ENCODE results near the gene FOXI1.
A peak's percentile ranks its signal among the peaks of the same experiment; 100 is the strongest.

The FOXI1 gene

DNA sequence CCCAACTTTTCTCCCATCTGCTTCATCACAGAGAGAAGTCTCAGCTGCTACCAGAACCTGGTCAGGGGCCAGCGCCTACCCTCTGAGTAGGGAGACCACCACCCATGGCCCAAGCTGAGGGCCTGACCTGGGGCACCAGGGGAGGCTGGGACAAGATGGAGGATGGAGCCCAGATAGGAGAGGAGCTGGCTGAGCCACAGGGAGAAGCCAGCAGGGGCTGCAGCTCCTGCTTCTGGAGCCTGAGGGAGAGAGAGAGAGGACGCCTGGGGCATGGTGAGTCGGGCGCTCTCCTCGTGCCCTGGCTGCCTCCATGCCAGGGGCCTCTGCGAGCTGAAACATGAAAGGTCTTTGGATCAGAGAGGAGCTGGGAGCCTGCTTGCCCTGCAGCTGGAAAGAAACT is 1.4 kb upstream of the FOXI1 start:
- ChIA-PET CTCF (interaction anchor here (1.0 to 1.4 kb wide), 3 partner anchors 13 to 112 kb away, joined by 3 to 6 read pairs (median 5); no protein-coding TSS in a partner anchor), POLR2A (no interaction called here)

DNA sequence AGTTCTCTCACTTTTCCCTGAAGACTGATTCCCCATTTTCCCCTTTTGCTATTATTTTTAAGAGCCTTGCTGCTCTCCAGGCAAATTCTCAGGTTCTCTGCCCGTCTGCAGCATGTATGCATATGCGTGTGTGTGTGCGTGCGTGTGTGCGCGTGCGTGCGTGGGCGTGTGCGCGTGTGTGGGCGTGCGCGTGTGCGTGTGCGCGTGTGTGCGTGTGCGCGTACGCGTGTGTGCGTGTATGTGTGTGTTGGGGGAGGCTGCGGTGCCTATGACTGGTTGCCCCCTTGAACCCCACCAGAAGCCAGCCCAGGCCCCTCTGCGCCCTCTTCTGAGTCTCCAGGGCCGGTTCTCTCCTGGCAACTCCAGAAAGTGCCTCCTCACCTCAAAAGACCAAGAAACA is 987 bp upstream of the FOXI1 start:
- H3K27ac ChIP-seq (ENCODE audit: insufficient read depth in 1 of 2, low read depth in 1 of 2, low read length in 2 of 2, poor library complexity in 1 of 2, severe bottlenecking in 2 of 2), result no peak overlapping the region
- no peaks in the 10 kb centered on the region for H3K9me3 ChIP-seq (ENCODE audit: control extremely low read depth in 1 of 5, control insufficient read depth in 4 of 5, insufficient read depth in 2 of 5, low read depth in 1 of 5, low read length in 4 of 5)
- H3K4me1 ChIP-seq (ENCODE audit: control extremely low read depth in 1 of 4, control insufficient read depth in 4 of 4, insufficient read depth in 4 of 4, low read length in 3 of 4), result peaks cover 2 to 11% (median 5%) of the 10 kb centered on the region in 4 experiments
- WGBS (ENCODE audit: insufficient coverage), result 100% methylated on average over 4 of the region's 26 CpGs
- H3K36me3 ChIP-seq (ENCODE audit: control insufficient read depth in 4 of 4, insufficient read depth in 4 of 4, low read length in 3 of 4), result no peaks in the 10 kb centered on the region
- no peak overlapping the region for H3K4me3 ChIP-seq (ENCODE audit: control insufficient read depth in 1 of 7, extremely low read depth in 1 of 7, insufficient read depth in 4 of 7, low read depth in 2 of 7, low read length in 6 of 7)
- ChIA-PET CTCF (interaction anchor here (1.0 to 1.4 kb wide), 3 partner anchors 12 to 111 kb away, joined by 3 to 6 read pairs (median 5); no protein-coding TSS in a partner anchor), POLR2A (no interaction called here)
- no peaks in the 10 kb centered on the region for H3K27me3 ChIP-seq (replicated peaks in 2 of 5; ENCODE audit: control insufficient read depth in 4 of 5, insufficient read depth in 5 of 5, low read length in 4 of 5)
- peak in 1 of 3 donors; percentile 13 for DNase-seq

More for the DNA sequence above, 1.4 kb upstream of the FOXI1 start:
- Histone ChIP-seq H3K36me3 (ENCODE audit: control insufficient read depth in 4 of 4, insufficient read depth in 4 of 4, low read length in 3 of 4) (no peaks in the 10 kb centered on the region), H3K27me3 (replicated peaks in 2 of 5; ENCODE audit: control insufficient read depth in 4 of 5, insufficient read depth in 5 of 5, low read length in 4 of 5) (no peaks in the 10 kb centered on the region), H3K27ac (ENCODE audit: insufficient read depth in 1 of 2, low read depth in 1 of 2, low read length in 2 of 2, poor library complexity in 1 of 2, severe bottlenecking in 2 of 2) (no peak overlapping the region), H3K4me3 (ENCODE audit: control insufficient read depth in 1 of 7, extremely low read depth in 1 of 7, insufficient read depth in 4 of 7, low read depth in 2 of 7, low read length in 6 of 7) (no peak overlapping the region), H3K9me3 (ENCODE audit: control extremely low read depth in 1 of 5, control insufficient read depth in 4 of 5, insufficient read depth in 2 of 5, low read depth in 1 of 5, low read length in 4 of 5) (peaks cover 0 to under 1% (median 0%) of the 10 kb centered on the region in 5 experiments), H3K4me1 (ENCODE audit: control extremely low read depth in 1 of 4, control insufficient read depth in 4 of 4, insufficient read depth in 4 of 4, low read length in 3 of 4) (peaks cover 2 to 11% (median 5%) of the 10 kb centered on the region in 4 experiments)
- WGBS (ENCODE audit: insufficient coverage), result 96% methylated on average over 5 of the region's 6 CpGs
- no peak for DNase-seq

DNA sequence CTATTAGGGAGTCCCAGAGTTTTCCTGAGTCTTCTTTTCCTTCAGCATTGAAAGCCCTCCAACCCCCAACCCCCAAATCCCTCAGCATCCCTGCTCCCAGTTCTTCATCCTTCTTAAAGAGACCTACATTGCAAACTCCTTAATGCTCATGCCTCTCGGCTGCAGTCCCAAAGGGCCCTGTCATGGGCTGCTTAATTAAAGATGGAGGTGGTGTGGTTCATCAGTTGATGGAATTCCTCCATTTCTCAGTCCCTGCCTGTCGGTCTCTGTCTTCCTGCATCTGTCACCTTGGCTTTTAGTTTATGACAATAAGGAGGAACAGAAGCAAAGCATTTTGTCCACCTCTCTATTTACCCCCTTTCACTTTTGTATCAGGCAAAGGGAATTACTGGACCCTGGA is 2.0 kb downstream of the FOXI1 start:
- Histone ChIP-seq H3K36me3 (ENCODE audit: control insufficient read depth in 4 of 4, insufficient read depth in 4 of 4, low read length in 3 of 4) (no peaks in the 10 kb centered on the region), H3K27ac (ENCODE audit: insufficient read depth in 1 of 2, low read depth in 1 of 2, low read length in 2 of 2, poor library complexity in 1 of 2, severe bottlenecking in 2 of 2) (no peak overlapping the region), H3K4me1 (ENCODE audit: control extremely low read depth in 1 of 4, control insufficient read depth in 4 of 4, insufficient read depth in 4 of 4, low read length in 3 of 4) (peaks cover 0 to 19% (median 9%) of the 10 kb centered on the region in 4 experiments), H3K9me3 (ENCODE audit: control extremely low read depth in 1 of 5, control insufficient read depth in 4 of 5, insufficient read depth in 2 of 5, low read depth in 1 of 5, low read length in 4 of 5) (no peaks in the 10 kb centered on the region), H3K4me3 (ENCODE audit: control insufficient read depth in 1 of 7, extremely low read depth in 1 of 7, insufficient read depth in 4 of 7, low read depth in 2 of 7, low read length in 6 of 7) (no peak overlapping the region), H3K27me3 (replicated peaks in 2 of 5; ENCODE audit: control insufficient read depth in 4 of 5, insufficient read depth in 5 of 5, low read length in 4 of 5) (no peaks in the 10 kb centered on the region)
- CTCF ChIA-PET, result interaction anchor here (1.1 kb wide), 1 partner anchor 14 kb away, joined by 3 read pairs; no protein-coding TSS in a partner anchor
- POLR2A ChIA-PET, result no interaction called here
- no peak for DNase-seq
- WGBS (ENCODE audit: insufficient coverage), result 100% methylated on average over 1 of the region's 2 CpGs

DNA sequence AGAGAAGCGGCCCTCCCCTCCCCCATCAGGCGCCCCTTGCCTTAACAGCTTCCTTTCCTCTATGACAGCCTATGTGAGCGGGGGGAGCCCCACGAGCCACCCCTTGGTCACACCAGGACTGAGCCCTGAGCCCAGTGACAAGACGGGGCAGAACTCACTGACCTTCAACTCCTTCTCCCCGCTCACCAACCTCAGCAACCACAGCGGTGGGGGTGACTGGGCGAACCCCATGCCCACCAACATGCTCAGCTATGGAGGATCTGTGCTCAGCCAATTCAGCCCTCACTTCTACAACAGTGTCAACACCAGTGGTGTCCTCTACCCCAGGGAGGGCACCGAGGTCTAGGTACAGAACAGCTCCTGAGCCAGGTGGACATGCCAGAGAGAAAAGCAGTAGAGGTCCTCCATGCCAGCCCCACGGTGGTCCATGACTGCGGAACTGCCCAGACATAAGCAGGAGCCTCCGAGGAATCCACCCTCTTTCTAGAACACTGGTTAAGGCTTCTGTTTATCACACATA is 2.6 kb downstream of the FOXI1 start:
- POLR2A ChIA-PET, result no interaction called here
- CTCF ChIA-PET, result interaction anchor here (0.9 kb wide), 1 partner anchor 8 kb away, joined by 3 read pairs; no protein-coding TSS in a partner anchor
- WGBS (ENCODE audit: insufficient coverage), result 94% methylated on average over 8 of the region's 12 CpGs
- Histone ChIP-seq H3K9me3 (ENCODE audit: control extremely low read depth in 1 of 5, control insufficient read depth in 4 of 5, insufficient read depth in 2 of 5, low read depth in 1 of 5, low read length in 4 of 5) (no peaks in the 10 kb centered on the region), H3K4me1 (ENCODE audit: control extremely low read depth in 1 of 4, control insufficient read depth in 4 of 4, insufficient read depth in 4 of 4, low read length in 3 of 4) (peaks cover 0 to 23% (median 13%) of the 10 kb centered on the region in 4 experiments), H3K27ac (ENCODE audit: insufficient read depth in 1 of 2, low read depth in 1 of 2, low read length in 2 of 2, poor library complexity in 1 of 2, severe bottlenecking in 2 of 2) (no peak overlapping the region), H3K36me3 (ENCODE audit: control insufficient read depth in 4 of 4, insufficient read depth in 4 of 4, low read length in 3 of 4) (no peaks in the 10 kb centered on the region), H3K27me3 (replicated peaks in 2 of 5; ENCODE audit: control insufficient read depth in 4 of 5, insufficient read depth in 5 of 5, low read length in 4 of 5) (no peaks in the 10 kb centered on the region), H3K4me3 (ENCODE audit: control insufficient read depth in 1 of 7, extremely low read depth in 1 of 7, insufficient read depth in 4 of 7, low read depth in 2 of 7, low read length in 6 of 7) (no peak overlapping the region)
- DNase-seq, result no peak

DNA sequence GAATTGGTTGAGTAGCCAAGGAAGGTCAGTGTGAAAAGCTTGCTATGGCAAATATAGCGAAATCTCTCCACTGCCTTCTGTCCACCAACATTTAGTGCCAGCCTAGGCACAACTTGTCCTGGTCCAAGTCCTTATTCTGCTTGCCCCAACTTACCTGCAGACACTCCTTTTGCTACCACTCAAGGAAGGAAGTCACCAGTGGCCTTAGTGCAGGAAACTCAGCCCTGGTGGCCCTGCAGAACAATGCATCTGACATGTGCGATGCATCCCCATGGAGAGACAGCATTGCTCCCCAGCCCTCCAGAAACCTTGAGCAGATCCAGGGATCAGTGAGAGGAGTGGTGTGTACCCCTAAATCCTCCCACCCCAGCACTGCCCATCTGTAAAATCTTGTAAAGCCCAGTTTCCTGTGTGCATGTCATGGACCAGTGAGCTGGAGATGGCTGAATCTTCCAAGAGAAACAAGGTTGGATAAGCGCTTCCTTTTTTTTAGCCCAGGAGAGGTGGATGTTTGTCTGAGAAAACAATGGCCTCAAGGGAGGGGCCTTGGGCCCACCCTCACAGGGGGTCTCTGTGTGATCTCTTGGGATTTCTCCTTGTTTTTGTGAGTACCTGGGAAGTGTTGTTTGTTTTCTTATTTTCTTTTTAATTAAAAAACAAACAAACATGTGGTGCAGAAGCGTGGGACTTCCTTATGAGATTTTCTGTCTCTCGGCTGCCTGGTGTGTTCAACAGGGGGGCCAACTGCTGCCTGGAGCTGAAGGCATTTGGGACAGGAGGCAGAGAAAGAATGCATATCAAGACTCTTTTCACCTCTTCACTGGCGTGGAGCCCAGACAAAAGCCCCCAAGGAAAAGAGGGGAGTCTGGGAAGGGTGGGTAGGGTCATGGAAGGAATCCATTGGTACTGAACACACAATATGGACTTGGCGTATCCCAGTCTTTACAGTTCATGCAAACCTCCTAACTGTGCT is 3.6 kb downstream of the FOXI1 start:
- POLR2A ChIA-PET, result no interaction called here
- H3K27me3 ChIP-seq (replicated peaks in 2 of 5; ENCODE audit: control insufficient read depth in 4 of 5, insufficient read depth in 5 of 5, low read length in 4 of 5), result no peaks in the 10 kb centered on the region
- no peaks in the 10 kb centered on the region for H3K36me3 ChIP-seq (ENCODE audit: control insufficient read depth in 4 of 4, insufficient read depth in 4 of 4, low read length in 3 of 4)
- no peak overlapping the region for H3K27ac ChIP-seq (ENCODE audit: insufficient read depth in 1 of 2, low read depth in 1 of 2, low read length in 2 of 2, poor library complexity in 1 of 2, severe bottlenecking in 2 of 2)
- 86% methylated on average over 3 of the region's 7 CpGs for WGBS (ENCODE audit: insufficient coverage)
- no peaks in the 10 kb centered on the region for H3K9me3 ChIP-seq (ENCODE audit: control extremely low read depth in 1 of 5, control insufficient read depth in 4 of 5, insufficient read depth in 2 of 5, low read depth in 1 of 5, low read length in 4 of 5)
- H3K4me1 ChIP-seq (ENCODE audit: control extremely low read depth in 1 of 4, control insufficient read depth in 4 of 4, insufficient read depth in 4 of 4, low read length in 3 of 4), result peaks cover 1 to 24% (median 15%) of the 10 kb centered on the region in 4 experiments
- no peak overlapping the region for H3K4me3 ChIP-seq (ENCODE audit: control insufficient read depth in 1 of 7, extremely low read depth in 1 of 7, insufficient read depth in 4 of 7, low read depth in 2 of 7, low read length in 6 of 7)
- no peak for DNase-seq
- CTCF ChIA-PET, result interaction anchor here (1.0 to 1.8 kb wide), 3 partner anchors 63 to 111 kb away, joined by 3 to 4 read pairs (median 3); no protein-coding TSS in a partner anchor

DNA sequence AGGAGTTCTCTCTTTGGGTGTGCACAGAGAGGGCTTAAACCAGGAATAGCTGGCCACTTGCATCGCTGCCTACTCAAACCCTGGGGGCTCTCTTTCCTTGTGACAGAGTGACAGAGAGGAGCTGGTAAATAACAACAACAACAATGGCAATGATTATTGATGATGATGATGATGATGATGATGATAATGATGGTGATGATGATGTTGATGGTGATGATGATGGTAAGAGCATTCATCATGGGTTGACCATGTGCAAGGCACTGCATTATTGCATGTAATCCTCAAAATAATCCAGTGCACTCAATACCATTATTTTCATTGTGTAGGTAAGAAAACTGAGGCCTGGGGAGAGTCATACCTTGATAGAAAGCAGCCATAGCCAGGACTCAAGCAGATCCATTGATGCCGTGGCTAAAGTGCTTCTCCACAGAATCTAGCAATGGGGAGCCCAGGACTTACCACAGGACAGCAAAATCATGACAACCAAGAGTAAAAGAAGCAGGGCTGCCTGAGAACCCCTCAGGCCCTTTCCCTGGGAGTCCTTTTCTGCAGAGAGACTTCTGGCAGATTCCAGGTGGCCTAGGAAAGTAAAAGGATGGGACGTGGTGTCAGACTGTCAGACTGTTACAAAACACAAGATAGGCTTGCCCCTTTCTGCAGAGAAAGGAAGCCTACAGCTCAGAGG is 4.8 kb downstream of the FOXI1 start:
- Histone ChIP-seq H3K4me3 (ENCODE audit: control insufficient read depth in 1 of 7, extremely low read depth in 1 of 7, insufficient read depth in 4 of 7, low read depth in 2 of 7, low read length in 6 of 7) (no peak overlapping the region), H3K4me1 (ENCODE audit: control extremely low read depth in 1 of 4, control insufficient read depth in 4 of 4, insufficient read depth in 4 of 4, low read length in 3 of 4) (peaks cover 1 to 24% (median 15%) of the 10 kb centered on the region in 4 experiments), H3K27ac (ENCODE audit: insufficient read depth in 1 of 2, low read depth in 1 of 2, low read length in 2 of 2, poor library complexity in 1 of 2, severe bottlenecking in 2 of 2) (no peak overlapping the region), H3K9me3 (ENCODE audit: control extremely low read depth in 1 of 5, control insufficient read depth in 4 of 5, insufficient read depth in 2 of 5, low read depth in 1 of 5, low read length in 4 of 5) (no peaks in the 10 kb centered on the region), H3K27me3 (replicated peaks in 2 of 5; ENCODE audit: control insufficient read depth in 4 of 5, insufficient read depth in 5 of 5, low read length in 4 of 5) (no peaks in the 10 kb centered on the region), H3K36me3 (ENCODE audit: control insufficient read depth in 4 of 4, insufficient read depth in 4 of 4, low read length in 3 of 4) (no peaks in the 10 kb centered on the region)
- ChIA-PET CTCF (interaction anchor here (0.6 to 2.1 kb wide), 6 partner anchors 9 to 110 kb away, joined by 3 to 11 read pairs (median 4); no protein-coding TSS in a partner anchor), POLR2A (no interaction called here)
- no peak for DNase-seq
- 93% methylated on average over 2 of the region's 3 CpGs for WGBS (ENCODE audit: insufficient coverage)

Measured in common myeloid progenitor, CD34-positive (primary cell).